Heart left ventricle (tissue), 13 donors: Measurements from ENCODE around the gene FAF1.

Experiments
- CTCF ChIP-seq, 12 donors: fragments of 200-600 bp; sonication (generic) in 4 of 12; IDR thresholded peaks; one replicate each; pipeline versions ENCODE4 v1.5.0 to v1.8.0; 2018 to 2022; ENCODE audit warnings: antibody characterized with exemption in 12 of 12, mild to moderate bottlenecking in 5 of 12
- POLR2A ChIP-seq, 2 donors: fragments of 450-650 bp; IDR thresholded peaks; one replicate each; pipeline ENCODE4 v1.6.1; 2017; ENCODE audit warnings: antibody characterized with exemption in 2 of 2, mild to moderate bottlenecking in 2 of 2, moderate library complexity in 2 of 2
- donor health status: ischemic (EF 13 %, LVEDD 7.1; RV severe dilation, severe dysfunction).
- donor health status: DM: no; HTN: yes; CAD: no.
- donor health status: DM: no; HTN: no; CAD: no.
- donor health status: ischemic (EF 25% LVEDD 6.9; RV normal size, moderate dysfunction).
- donor health status: ischemic (EF 25% LVEDD 5.7; RV mildly dilated, moderate dysfunction).
- donor health status: ischemic (EF 35%, LVEDD 5.7; RV mildly dilated, moderate dysfunction).
- donor health status: nonischemic (EF 11% LVEDD 7.7; RV severe dilation, severe dysfunction).
- donor health status: DM: yes; HTN: yes; CAD: no.
- donor health status: PGD.
- donor health status: ischemic (EF 29% LVEDD 5.4; RV normal size, mild dysfunction).
- donor health status: nonischemic (EF 23%, LVEDD 6.1; RV moderate dilation, normal function).

GRCh38 chr1:50454911-50455310, 505.2 kb downstream of the FAF1 start:
- TF ChIP-seq POLR2A (IDR thresholded peaks at IDR 0.05), result no peak
- no peak for TF ChIP-seq CTCF (IDR thresholded peaks at IDR 0.05)
